B cell (primary cell): ENCODE measurements around the gene PDCD5. TPM values are rescaled to one million over a fixed set of nuclear protein-coding genes. Genes with fewer than 3 reads are reported as not detected.

Experiments used
- ATAC-seq: fragments of 200-7000 bp; cut with Tn5 transposase; one replicate; pipeline ENCODE4 v1.10.0; 2021; ENCODE audit warnings: low read depth, mild to moderate bottlenecking, moderate number of reproducible peaks, moderate library complexity
- CTCF ChIA-PET: fragments of 350-600 bp; sonication (Branson Sonifier 250); formaldehyde crosslinking; loops from one replicate; lab custom pipeline; 2021; ENCODE audit warnings: antibody characterized with exemption, inconsistent platforms; lab: Charles Lee
- POLR2A ChIA-PET: fragments of 350-600 bp; sonication (Branson Sonifier 250); formaldehyde crosslinking; loops from one replicate; lab custom pipeline; 2021; ENCODE audit warnings: antibody characterized with exemption; lab: Charles Lee
- DNase-seq: peaks from one replicate; pipeline ENCODE4 v3.0.0; 2013
- H2AFZ ChIP-seq: 2 replicates; pipeline ENCODE4 v1.6.1; 2012; ENCODE audit warnings: mild to moderate bottlenecking, low read depth, low read length; ENCODE audit not compliant: insufficient read depth, poor library complexity, severe bottlenecking
- H3K27ac ChIP-seq, 2 donors: 1 replicate in 1 of 2; 2 replicates in 1 of 2; pipeline ENCODE4 v1.5.1; 2012 to 2013; ENCODE audit warnings: low read length in 2 of 2, mild to moderate bottlenecking in 2 of 2, moderate library complexity in 1 of 2
- H3K27me3 ChIP-seq, 4 experiments: fragments of 200-600 bp in 1 of 4; sonication (generic) in 1 of 4; replicated peaks in 1 of 4; 1 replicate in 2 of 4; 2 replicates in 2 of 4; pipeline versions ENCODE4 v1.6.1 to v1.7.0; 2013 to 2016; ENCODE audit warnings: low read length in 3 of 4, mild to moderate bottlenecking in 2 of 4, mixed read lengths in 1 of 4, moderate library complexity in 1 of 4; ENCODE audit not compliant: insufficient read depth in 4 of 4, control insufficient read depth in 3 of 4; ENCODE audit errors: control extremely low read depth in 1 of 4
- H3K36me3 ChIP-seq, 2 experiments: replicated peaks in 1 of 2; 1 replicate in 1 of 2; 2 replicates in 1 of 2; pipeline versions ENCODE4 v1.6.1 to v1.7.1; 2013; ENCODE audit warnings: low read length in 1 of 2; ENCODE audit not compliant: insufficient read depth in 2 of 2, control insufficient read depth in 1 of 2; ENCODE audit errors: control extremely low read depth in 1 of 2, extremely low read depth in 1 of 2
- H3K4me1 ChIP-seq, 2 donors: fragments of 200-600 bp in 1 of 2; sonication (generic) in 1 of 2; 1 replicate in 1 of 2; 2 replicates in 1 of 2; pipeline versions ENCODE4 v1.5.1 to v1.6.1; 2013 to 2017; ENCODE audit warnings: low read length in 2 of 2; ENCODE audit not compliant: control insufficient read depth in 2 of 2, insufficient read depth in 2 of 2
- H3K4me2 ChIP-seq: replicated peaks from 2 replicates; pipeline ENCODE3; 2012; ENCODE audit warnings: mild to moderate bottlenecking, low read depth, low read length; ENCODE audit not compliant: poor library complexity, severe bottlenecking
- H3K4me3 ChIP-seq, 5 experiments: fragments of 200-600 bp in 1 of 5; sonication (generic) in 1 of 5; 1 replicate in 3 of 5; 2 replicates in 2 of 5; pipeline versions ENCODE4 v1.5.1 to v1.7.0; 2011 to 2016; ENCODE audit warnings: low read length in 4 of 5, mild to moderate bottlenecking in 4 of 5, low read depth in 2 of 5, control low read depth in 1 of 5, moderate library complexity in 1 of 5; ENCODE audit not compliant: insufficient read depth in 1 of 5; ENCODE audit errors: control extremely low read depth in 1 of 5, extremely low read depth in 1 of 5
- H3K79me2 ChIP-seq: fragments of 200-600 bp; sonication (generic); one replicate; pipeline ENCODE4 v1.6.0; 2016; ENCODE audit warnings: low read length; ENCODE audit not compliant: control insufficient read depth, insufficient read depth
- H3K9ac ChIP-seq: fragments of 200-600 bp; sonication (generic); 2 replicates; pipeline ENCODE4 v1.6.1; 2017; ENCODE audit warnings: mild to moderate bottlenecking, low read length, moderate library complexity
- H3K9me3 ChIP-seq, 3 donors: one replicate each; pipeline versions ENCODE4 v1.6.1 to v1.7.1; 2013; ENCODE audit warnings: low read length in 2 of 3; ENCODE audit not compliant: control insufficient read depth in 2 of 3, insufficient read depth in 1 of 3; ENCODE audit errors: control extremely low read depth in 1 of 3
- H4K20me1 ChIP-seq: 2 replicates; pipeline ENCODE4 v1.6.0; 2012; ENCODE audit warnings: mild to moderate bottlenecking, low read length; ENCODE audit not compliant: insufficient read depth, control insufficient read depth, poor library complexity, severe bottlenecking
- H3K27ac Mint-ChIP-seq: one replicate; pipeline ENCODE4 v1.8.0; 2021; ENCODE audit warnings: mixed read lengths
- H3K27me3 Mint-ChIP-seq: one replicate; pipeline ENCODE4 v1.8.0; 2021; ENCODE audit warnings: mixed read lengths
- H3K4me1 Mint-ChIP-seq: one replicate; pipeline ENCODE4 v1.8.0; 2021; ENCODE audit warnings: mixed read lengths
- H3K4me3 Mint-ChIP-seq: one replicate; pipeline ENCODE4 v1.8.0; 2021; ENCODE audit warnings: mixed read lengths
- H3K9me3 Mint-ChIP-seq: one replicate; pipeline ENCODE4 v1.8.0; 2022; ENCODE audit warnings: mixed read lengths; ENCODE audit not compliant: insufficient read depth
- EZH2 ChIP-seq: IDR thresholded peaks from 2 replicates; pipeline ENCODE4 v1.6.1; 2012; ENCODE audit warnings: borderline replicate concordance, low read depth, mild to moderate bottlenecking, moderate library complexity, low read length; ENCODE audit not compliant: insufficient read depth, poor library complexity, severe bottlenecking
- WGBS: methylation state at CpG from one replicate; pipeline ENCODE4 v1.1.5; 2013; ENCODE audit warnings: missing lambda C conversion rate; ENCODE audit not compliant: insufficient coverage; 5-methylcytosine and 5-hydroxymethylcytosine counted together
- intact Hi-C: fragments of 100-400 bp; cut with micrococcal nuclease; formaldehyde crosslinking; loops from one replicate; pipeline ENCODE4 v1.10.0; 2022
- polyA plus RNA-seq: library from polyadenylated mRNA; depleted of rRNA; stranded (reverse); fragments of >200 nt; gene quantifications from 2 replicates; pipeline ENCODE4 v1.2.3, GENCODE V29; 2012
- total RNA-seq, 2 donors: library from RNA; stranded (reverse); fragments of 120-200 nt in 1 of 2; gene quantifications; 1 replicate in 1 of 2; 2 replicates in 1 of 2; pipeline versions ENCODE4 v1.2.3 to v1.2.4, GENCODE V29; 2013 to 2022
- TF ChIP-seq, protein P1 (sequence below): fragments of 200-600 bp; IDR thresholded peaks from one replicate; pipeline ENCODE4 v1.8.0; 2022; ENCODE audit warnings: antibody characterized with exemption, mild to moderate bottlenecking

PDCD5 gene
- total and polyA plus RNA-seq, 2 donors (not counting 1 experiment from before 2014, with no cell fraction given), result 34.8 to 39.5 TPM

- WGBS, result 97% methylated on average over 7 of the region's 9 CpGs
- POLR2A ChIA-PET, result no interaction called here
- Mint-ChIP-seq H3K27me3 (no peaks in the 10 kb centered on the region), H3K4me1 (no peaks in the 10 kb centered on the region), H3K9me3 (no peaks in the 10 kb centered on the region), H3K27ac (no peak overlapping the region), H3K4me3 (no peak overlapping the region)
- Histone ChIP-seq H2AFZ (no peak overlapping the region), H3K27me3 (peaks cover 0 to 3% (median 0%) of the 10 kb centered on the region in 4 experiments), H4K20me1 (no peaks in the 10 kb centered on the region), H3K9ac (no peak overlapping the region), H3K36me3 (no peaks in the 10 kb centered on the region), H3K79me2 (no peaks in the 10 kb centered on the region), H3K4me3 (no peak overlapping the region), H3K9me3 (peaks cover 0 to 6% (median 0%) of the 10 kb centered on the region in 3 donors), H3K4me1 (no peaks in the 10 kb centered on the region), H3K27ac (no peak overlapping the region), H3K4me2 (no peak overlapping the region)
- CTCF ChIA-PET, result no interaction called here
- TF ChIP-seq, protein P1, sequence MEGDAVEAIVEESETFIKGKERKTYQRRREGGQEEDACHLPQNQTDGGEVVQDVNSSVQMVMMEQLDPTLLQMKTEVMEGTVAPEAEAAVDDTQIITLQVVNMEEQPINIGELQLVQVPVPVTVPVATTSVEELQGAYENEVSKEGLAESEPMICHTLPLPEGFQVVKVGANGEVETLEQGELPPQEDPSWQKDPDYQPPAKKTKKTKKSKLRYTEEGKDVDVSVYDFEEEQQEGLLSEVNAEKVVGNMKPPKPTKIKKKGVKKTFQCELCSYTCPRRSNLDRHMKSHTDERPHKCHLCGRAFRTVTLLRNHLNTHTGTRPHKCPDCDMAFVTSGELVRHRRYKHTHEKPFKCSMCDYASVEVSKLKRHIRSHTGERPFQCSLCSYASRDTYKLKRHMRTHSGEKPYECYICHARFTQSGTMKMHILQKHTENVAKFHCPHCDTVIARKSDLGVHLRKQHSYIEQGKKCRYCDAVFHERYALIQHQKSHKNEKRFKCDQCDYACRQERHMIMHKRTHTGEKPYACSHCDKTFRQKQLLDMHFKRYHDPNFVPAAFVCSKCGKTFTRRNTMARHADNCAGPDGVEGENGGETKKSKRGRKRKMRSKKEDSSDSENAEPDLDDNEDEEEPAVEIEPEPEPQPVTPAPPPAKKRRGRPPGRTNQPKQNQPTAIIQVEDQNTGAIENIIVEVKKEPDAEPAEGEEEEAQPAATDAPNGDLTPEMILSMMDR, result no peak
- TF ChIP-seq EZH2, result no peak
- no peak for ATAC-seq
- intact Hi-C loops, result no loop called here
- DNase-seq, result no peak
Measured at GRCh38 chr19:32563761-32564160, 17.2 kb upstream of the PDCD5 start.

- ATAC-seq (no peak), DNase-seq (no peak)
- no peak overlapping the region for H3K4me3 ChIP-seq
- intact Hi-C loops, result no loop called here
- TF ChIP-seq, protein P1, result no peak
- TF ChIP-seq EZH2, result no peak
- H4K20me1 ChIP-seq, result no peaks in the 10 kb centered on the region
- H3K27ac ChIP-seq, result no peak overlapping the region
- H2AFZ ChIP-seq, result no peak overlapping the region
- Mint-ChIP-seq H3K4me3 (no peak overlapping the region), H3K27ac (no peak overlapping the region), H3K4me1 (no peaks in the 10 kb centered on the region), H3K9me3 (no peaks in the 10 kb centered on the region), H3K27me3 (peaks cover 11% of the 10 kb centered on the region)
- H3K4me2 ChIP-seq, result no peak overlapping the region
- CTCF ChIA-PET, result interaction anchor here (1.1 to 1.2 kb wide), 2 partner anchors 80 to 229 kb away, joined by 3 read pairs; no protein-coding TSS in a partner anchor
- POLR2A ChIA-PET, result no interaction called here
- H3K4me1 ChIP-seq, result no peaks in the 10 kb centered on the region
- H3K79me2 ChIP-seq, result no peaks in the 10 kb centered on the region
- H3K9ac ChIP-seq, result no peak overlapping the region
- WGBS, result 100% methylated on average over 1 of the region's 5 CpGs
- peaks cover 0 to 4% (median 0%) of the 10 kb centered on the region in 3 donors for H3K9me3 ChIP-seq
- peaks cover 0 to 7% (median 1%) of the 10 kb centered on the region in 4 experiments for H3K27me3 ChIP-seq
- H3K36me3 ChIP-seq, result no peaks in the 10 kb centered on the region
Measured at GRCh38 chr19:32566246-32566830, 14.7 kb upstream of the PDCD5 start.
